Gastrocnemius medialis (tissue), 4 donors: ENCODE data around the gene POU6F1. TPM values are rescaled to one million over a fixed set of nuclear protein-coding genes. Genes with fewer than 3 reads are reported as not detected.

Experiments used
- ATAC-seq, 2 donors: fragments of 150-250 bp; one replicate each; pipeline ENCODE4 v1.9.1; 2016
- DNase-seq, 2 donors: peaks; one replicate each; pipeline ENCODE4 v3.0.0-alpha.2; 2019
- H3K27ac ChIP-seq, 4 donors: fragments of 200-600 bp; sonication (generic); 1 replicate in 1 of 4; 2 replicates in 3 of 4; pipeline ENCODE4 v1.5.1; 2016 to 2018; ENCODE audit warnings: mild to moderate bottlenecking in 2 of 4, moderate library complexity in 1 of 4
- H3K27me3 ChIP-seq, 3 donors: fragments of 200-600 bp; sonication (generic) in 2 of 3; 1 replicate in 1 of 3; 2 replicates in 2 of 3; pipeline versions ENCODE4 v1.5.1 to v1.6.0; 2016 to 2019; ENCODE audit warnings: mild to moderate bottlenecking in 1 of 3, moderate library complexity in 1 of 3
- H3K36me3 ChIP-seq, 2 donors: fragments of 200-600 bp; sonication (generic) in 1 of 2; one replicate each; pipeline ENCODE4 v1.5.1; 2017 to 2018
- H3K4me1 ChIP-seq, 2 donors: fragments of 200-600 bp; sonication (generic) in 1 of 2; one replicate each; pipeline ENCODE4 v1.5.1; 2016 to 2017; ENCODE audit warnings: mild to moderate bottlenecking in 2 of 2
- H3K4me3 ChIP-seq, 4 donors: fragments of 200-600 bp; sonication (generic) in 3 of 4; 1 replicate in 1 of 4; 2 replicates in 3 of 4; pipeline ENCODE4 v1.5.1; 2016 to 2019; ENCODE audit warnings: mild to moderate bottlenecking in 2 of 4
- H3K9me3 ChIP-seq, 3 donors: fragments of 200-600 bp; sonication (generic) in 2 of 3; 1 replicate in 1 of 3; 2 replicates in 2 of 3; pipeline ENCODE4 v1.5.1; 2016 to 2019
- CTCF ChIP-seq, 5 experiments: fragments of 450-650 bp in 3 of 5; fragments of 200-600 bp in 2 of 5; sonication (generic) in 2 of 5; IDR thresholded peaks in 4 of 5; conservative IDR thresholded peaks in 1 of 5; 1 replicate in 4 of 5; 2 replicates in 1 of 5; pipeline ENCODE4 v1.5.1; 2016 to 2019; ENCODE audit warnings: antibody characterized with exemption in 5 of 5, mild to moderate bottlenecking in 3 of 5, moderate library complexity in 3 of 5
- POLR2A ChIP-seq, 2 donors: fragments of 450-650 bp; IDR thresholded peaks; one replicate each; pipeline ENCODE4 v1.6.1; 2017; ENCODE audit warnings: antibody characterized with exemption in 2 of 2, mild to moderate bottlenecking in 2 of 2, moderate library complexity in 2 of 2
- in situ Hi-C, 4 donors: fragments of 200-750 bp; cut with MboI; loops; one replicate each; pipeline versions ENCODE4 v1.15.0 to v1.8.0; 2017; ENCODE audit warnings: low sequenced_read_pairs in 4 of 4
- intact Hi-C: fragments of 100-400 bp; cut with DNase I; formaldehyde crosslinking; loops from one replicate; pipeline ENCODE4 v1.15.1; 2023; ENCODE audit warnings: low total_unique reads
- total RNA-seq, 4 donors: library from RNA; depleted of rRNA; stranded (reverse); fragments of >200 nt; gene quantifications; one replicate each; pipeline versions ENCODE4 v1.1.0 to v1.2.3, GENCODE V29; 2016

Gene POU6F1
- total RNA-seq, 4 donors from 2014 or later: 8.1 to 11.1 (median 9.9) TPM

DNA sequence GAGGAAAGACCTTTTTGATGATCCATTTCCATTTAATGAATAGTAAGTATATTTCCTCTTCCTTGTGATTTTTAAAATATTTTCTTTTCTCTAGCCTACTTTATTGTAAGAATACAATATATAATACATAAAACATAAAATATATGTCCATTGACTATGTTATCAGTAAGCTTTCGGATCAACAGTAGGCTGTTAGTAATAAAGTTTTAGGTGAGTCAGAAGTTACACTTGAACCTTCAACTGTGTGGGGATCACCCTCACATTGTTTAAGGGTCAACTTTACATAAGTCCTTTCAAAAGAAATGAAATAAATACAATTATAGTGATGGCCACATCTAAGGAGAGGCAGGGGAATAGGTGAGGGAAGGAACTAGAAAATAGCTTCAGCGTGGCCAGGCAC is 40.0 kb downstream of the POU6F1 start:
- no peak for ATAC-seq
- H3K4me1 ChIP-seq: peaks cover 0 to 4% of the 10 kb centered on the region in 2 donors
- no peaks in the 10 kb centered on the region for H3K9me3 ChIP-seq
- no peak for DNase-seq
- in situ Hi-C loops: loop anchor here in 1 of 4 donors (10.0 kb wide), 1 partner anchor 57 kb away; the partner anchor contains the start of gene DAZAP2
- TF ChIP-seq POLR2A (IDR thresholded peaks at IDR 0.05): no peak
- TF ChIP-seq CTCF (IDR thresholded peaks at IDR 0.05 in 4 of 5, conservative IDR thresholded peaks at IDR 0.05 in 1 of 5): no peak
- no peak overlapping the region for H3K4me3 ChIP-seq
- intact Hi-C loops: loop anchor here (10.0 kb wide), 1 partner anchor 53 kb away; no protein-coding TSS in a partner anchor
- H3K27me3 ChIP-seq: no peaks in the 10 kb centered on the region
- H3K36me3 ChIP-seq: no peaks in the 10 kb centered on the region
- no peak overlapping the region for H3K27ac ChIP-seq

GRCh38 chr12:51174501-51174900 is 43.4 kb downstream of the POU6F1 start:
- ATAC-seq (no peak), DNase-seq (no peak)
- peaks cover 23 to 25% of the 10 kb centered on the region in 2 donors for H3K4me1 ChIP-seq
- H3K27ac ChIP-seq: no peak overlapping the region
- in situ Hi-C loops (loop anchor here in 1 of 4 donors (10.0 kb wide), 1 partner anchor 60 kb away; the partner anchor contains the start of gene DAZAP2), intact Hi-C loops (loop anchor here (1.0 to 10.0 kb wide), 3 partner anchors 9 to 92 kb away; partner anchors contain the start of gene CSRNP2)
- H3K9me3 ChIP-seq: no peaks in the 10 kb centered on the region
- no peaks in the 10 kb centered on the region for H3K36me3 ChIP-seq
- H3K4me3 ChIP-seq: no peak overlapping the region
- H3K27me3 ChIP-seq: no peaks in the 10 kb centered on the region
- TF ChIP-seq CTCF (IDR thresholded peaks at IDR 0.05 in 4 of 5, conservative IDR thresholded peaks at IDR 0.05 in 1 of 5) (no peak), POLR2A (IDR thresholded peaks at IDR 0.05) (no peak)

DNA sequence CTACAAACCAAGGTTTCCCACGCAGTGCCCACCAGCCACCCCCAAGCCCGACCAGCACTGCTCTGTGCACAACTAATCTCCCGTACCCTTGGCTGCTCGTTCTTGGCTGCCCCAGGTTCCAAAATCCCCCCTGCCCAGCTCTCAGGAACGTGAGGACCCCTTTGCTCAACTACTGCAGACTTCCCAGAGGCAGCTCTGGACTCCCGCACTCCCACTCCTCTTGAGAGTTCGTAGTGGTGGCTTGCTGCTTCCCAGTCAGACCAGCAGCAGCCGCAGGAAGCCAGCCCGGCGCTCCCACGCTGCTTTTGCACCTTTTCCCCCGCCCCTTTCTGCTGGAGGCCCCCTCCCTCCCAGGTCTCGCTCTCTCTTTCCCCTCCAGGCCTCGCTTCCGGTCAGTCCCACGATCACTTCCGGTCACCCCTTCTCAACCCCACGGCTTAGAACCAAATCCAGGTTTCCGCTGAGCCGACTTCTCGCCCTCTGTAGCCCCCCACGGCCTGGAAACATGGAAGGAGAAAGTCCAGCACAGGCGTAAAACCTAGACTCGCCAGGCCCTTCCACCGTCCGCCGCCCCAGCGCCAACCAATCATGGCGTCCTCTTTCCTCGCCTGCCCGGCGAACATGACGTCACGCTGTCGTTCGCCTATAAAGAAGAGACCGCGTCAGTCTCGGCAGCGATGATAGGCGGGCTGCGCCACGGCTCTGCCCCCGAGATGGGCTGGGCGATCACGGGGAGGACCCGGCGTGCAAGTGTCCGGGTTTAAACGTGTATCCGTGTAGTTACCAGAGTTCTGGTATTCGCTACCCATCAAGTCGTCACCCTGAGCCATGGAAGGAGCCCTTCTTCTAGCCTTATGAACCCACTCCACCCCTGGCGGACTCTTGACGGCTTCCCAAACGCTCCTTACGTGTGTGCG is 45.1 kb downstream of the POU6F1 start, which contains the start of gene TFCP2:
TFCP2 (minus strand) TSS at position 621 of the 917 bp plus-strand sequence. CDS start 713 bp downstream, outside the sequence.
- intact Hi-C loops (loop anchor here (1.0 to 10.0 kb wide), 5 partner anchors 46 to 125 kb away; partner anchors contain the start of genes CSRNP2, DAZAP2 and POU6F1), in situ Hi-C loops (loop anchor here in 1 of 4 donors (10.0 kb wide), 1 partner anchor 62 kb away; the partner anchor contains the start of gene DAZAP2)

More for the DNA sequence above, 45.1 kb downstream of the POU6F1 start, which contains the start of gene TFCP2:
- Histone ChIP-seq H3K36me3 (no peaks in the 10 kb centered on the region), H3K4me1 (peaks cover 28 to 30% of the 10 kb centered on the region in 2 donors), H3K27ac (peak within 1 kb of the TSS; percentile 93 to 99 (median 96)), H3K27me3 (no peaks in the 10 kb centered on the region), H3K4me3 (peak within 1 kb of the TSS; percentile 79 to 92 (median 88)), H3K9me3 (no peaks in the 10 kb centered on the region)
- TF ChIP-seq POLR2A (IDR thresholded peaks at IDR 0.05) (peak; percentile 61 to 82), CTCF (IDR thresholded peaks at IDR 0.05 in 4 of 5, conservative IDR thresholded peaks at IDR 0.05 in 1 of 5) (no peak)
- ATAC-seq (peak; percentile 98), DNase-seq (peak; percentile 96 to 97)
